Raji (cell line): ENCODE data around the gene PRKAG2.

Experiments
- POLR2A ChIP-seq: IDR thresholded peaks from 2 replicates; pipeline ENCODE4 v1.6.1; 2011; ENCODE audit warnings: low read depth, low read length, control low read depth; ENCODE audit not compliant: insufficient read depth

Gene PRKAG2

DNA sequence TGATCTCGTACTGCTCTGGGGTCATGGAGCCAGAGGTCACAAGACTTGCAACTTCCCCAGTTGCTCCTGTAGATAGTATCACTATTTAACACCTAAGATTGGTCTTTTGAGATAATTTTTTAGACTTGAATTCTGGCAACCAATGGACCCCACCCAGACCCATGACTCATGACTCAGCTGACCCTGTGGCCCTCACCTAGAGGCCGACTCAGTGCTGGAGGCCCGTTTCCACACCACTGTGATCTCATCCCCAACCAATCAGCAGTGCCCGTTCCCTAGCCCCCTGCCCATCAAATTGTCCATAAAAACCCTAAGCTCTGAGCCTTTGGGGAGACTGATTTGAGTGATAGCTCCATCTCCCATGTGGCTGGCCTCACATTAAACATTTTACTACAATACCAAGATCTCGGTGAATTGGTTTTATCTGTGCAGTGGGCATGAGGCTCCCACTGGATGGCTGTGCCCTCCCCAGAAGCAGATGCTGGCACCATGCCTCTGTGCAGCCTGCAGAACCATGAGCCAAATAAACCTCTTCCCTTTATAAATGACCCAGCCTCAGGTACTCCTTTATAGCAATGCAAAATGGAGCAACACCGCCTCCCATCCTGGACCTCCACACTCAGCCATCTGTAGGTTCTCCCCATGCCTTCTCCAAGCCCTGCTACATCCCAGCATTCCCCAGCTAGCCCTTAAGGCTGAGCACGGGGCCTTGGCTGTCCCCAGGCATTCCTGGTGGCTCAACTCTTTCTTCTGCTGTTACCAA lies 98.8 kb downstream of the PRKAG2 start:
- no peak for TF ChIP-seq POLR2A

DNA sequence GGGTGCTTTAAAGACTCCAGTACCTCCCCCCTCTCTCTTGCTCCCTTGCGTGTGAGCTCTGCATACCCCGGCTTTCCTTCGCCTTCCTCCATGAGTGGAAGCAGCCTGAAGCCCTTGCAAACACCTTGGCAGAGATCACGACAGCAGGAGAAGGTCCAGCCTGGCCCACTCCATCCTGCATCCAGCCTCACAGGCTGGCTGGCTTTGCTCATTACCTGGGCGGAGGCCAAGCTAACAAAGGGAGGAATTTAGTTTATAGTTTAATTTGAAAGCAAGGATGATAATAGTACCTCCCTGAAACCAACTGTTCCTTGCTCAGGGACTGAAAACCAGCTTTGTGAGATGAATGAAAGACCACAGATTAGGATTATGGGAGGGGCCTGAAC lies 99.4 kb downstream of the PRKAG2 start:
- no peak for TF ChIP-seq POLR2A

DNA sequence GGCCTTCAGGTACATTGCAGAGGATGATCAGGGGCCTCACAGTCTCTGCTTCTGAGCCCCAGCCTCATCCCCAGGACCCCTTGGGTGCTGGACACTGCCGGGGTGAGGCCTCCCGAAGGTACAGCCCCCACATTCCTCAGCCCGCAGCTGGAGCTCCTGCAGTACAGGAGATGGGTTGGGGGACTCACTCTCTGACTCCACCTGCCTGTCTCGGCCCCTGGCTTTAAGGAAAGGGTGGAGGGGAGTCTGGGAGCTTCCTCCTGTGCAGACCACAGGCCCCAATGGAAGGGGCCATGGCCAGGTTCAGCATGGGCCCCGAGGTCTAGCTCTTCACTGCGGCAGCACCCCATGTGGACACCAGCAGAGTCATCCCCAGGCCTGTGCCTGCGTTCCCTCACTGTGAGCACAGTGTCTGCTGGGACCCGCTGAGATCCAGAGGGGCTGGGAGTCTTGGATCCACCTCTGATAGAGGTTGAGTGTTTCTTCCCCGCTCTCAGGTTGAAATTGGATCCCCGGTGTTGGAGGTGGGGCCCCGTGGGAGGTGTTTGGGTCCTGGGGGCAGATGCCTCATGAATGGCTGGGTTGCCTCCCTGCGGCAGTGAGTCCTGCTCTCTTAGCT lies 99.9 kb downstream of the PRKAG2 start:
- TF ChIP-seq POLR2A = no peak

DNA sequence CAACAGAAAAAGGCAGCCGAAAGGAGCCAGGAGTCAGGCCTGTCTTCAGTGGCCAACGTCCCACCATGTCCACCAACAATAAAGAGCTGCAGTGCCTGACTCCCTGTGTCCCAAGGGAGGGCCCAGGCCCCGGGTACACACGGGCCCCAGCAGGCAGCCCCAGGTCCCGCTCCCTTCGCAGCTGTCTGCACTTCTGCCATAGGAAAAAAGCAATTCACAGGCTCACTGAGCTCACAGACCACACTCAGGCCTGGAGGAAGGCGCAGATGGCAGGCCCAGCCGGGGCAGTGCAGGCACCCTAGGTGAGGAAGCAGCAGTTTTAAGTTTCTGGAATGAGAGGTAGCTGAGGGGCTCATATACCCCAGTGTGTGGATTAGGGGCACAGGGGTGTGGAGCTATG lies 100.5 kb downstream of the PRKAG2 start:
- TF ChIP-seq POLR2A = no peak

DNA sequence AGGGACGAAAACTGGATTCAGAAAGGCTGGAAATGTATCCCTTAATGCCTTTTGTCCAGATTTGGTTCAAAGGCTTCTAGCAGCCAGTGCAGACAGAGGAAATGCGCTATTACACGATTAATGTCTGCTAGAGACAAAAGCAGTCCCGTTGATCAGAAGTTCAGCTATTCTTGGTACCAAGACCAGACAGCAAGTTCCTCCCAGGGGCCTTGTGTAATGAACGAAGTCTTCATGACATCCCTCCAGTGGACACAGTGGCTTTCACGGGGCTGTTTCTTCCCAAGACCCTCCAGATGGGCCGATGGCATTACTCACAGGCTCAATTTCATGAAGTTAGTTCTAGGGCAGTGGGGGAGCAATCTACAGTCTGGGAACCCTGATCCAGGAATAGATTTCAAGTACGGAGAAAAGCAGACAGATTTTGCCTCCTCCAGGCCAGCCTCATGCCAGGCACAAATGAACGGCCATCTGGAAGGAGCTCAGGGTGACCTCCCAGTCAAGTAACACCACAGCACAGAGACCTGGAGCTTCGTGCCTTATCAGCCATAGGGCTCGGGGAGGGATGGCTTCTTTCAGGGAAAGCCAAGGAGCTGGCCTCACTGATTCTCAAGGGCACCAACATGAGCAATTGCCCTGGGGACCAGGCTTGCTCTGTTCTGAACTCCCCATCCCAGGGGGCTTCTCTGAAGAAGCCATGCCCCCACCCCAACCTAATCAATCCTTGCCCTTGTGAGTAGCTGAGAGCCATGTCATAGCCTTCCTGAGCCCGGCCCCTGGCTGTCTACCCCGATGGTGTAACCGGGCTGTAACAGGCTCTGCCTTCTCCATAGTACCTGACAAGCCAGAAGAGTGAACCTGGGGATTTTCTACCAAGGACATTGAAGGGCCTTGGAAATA lies 101.1 kb downstream of the PRKAG2 start:
- TF ChIP-seq POLR2A = no peak

DNA sequence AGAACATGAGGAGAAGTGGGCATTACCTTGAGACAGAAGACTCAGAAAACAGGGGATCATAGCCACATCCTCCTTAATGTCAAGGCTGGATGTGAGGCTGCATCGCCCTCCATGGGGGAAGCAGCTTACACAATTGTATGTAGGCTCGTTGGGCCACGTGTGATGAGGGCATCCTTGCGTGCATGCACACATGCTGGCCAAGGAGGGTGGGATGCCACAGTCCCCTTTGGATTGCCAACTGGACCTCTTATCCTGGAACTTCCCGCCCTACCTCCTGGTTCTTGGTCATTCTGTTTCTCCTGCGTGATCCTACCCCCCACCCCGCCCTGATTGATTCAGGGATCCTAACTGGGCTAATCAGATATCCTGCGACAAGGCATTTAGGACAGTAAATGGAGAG lies 102.0 kb downstream of the PRKAG2 start:
- TF ChIP-seq POLR2A = no peak

DNA sequence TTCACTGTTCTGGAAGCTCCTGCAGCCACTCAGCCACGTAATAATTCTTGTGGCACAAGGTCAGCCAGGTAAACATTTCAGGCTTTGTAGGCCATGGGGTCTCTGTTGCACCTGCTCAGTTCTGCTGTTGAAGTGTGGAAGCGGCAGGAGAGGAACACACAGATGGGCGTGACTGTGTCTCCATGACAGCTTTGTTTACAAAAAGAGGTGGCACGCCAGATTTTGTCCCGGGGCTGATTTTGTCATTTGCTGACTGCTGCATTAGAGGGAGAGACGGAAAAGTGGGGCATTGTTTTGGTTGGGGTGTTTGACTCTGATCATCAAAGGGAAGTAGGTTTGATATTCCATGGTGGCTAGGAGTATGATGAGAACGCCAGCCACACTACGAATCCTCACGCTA lies 103.1 kb downstream of the PRKAG2 start:
- no peak for TF ChIP-seq POLR2A

DNA sequence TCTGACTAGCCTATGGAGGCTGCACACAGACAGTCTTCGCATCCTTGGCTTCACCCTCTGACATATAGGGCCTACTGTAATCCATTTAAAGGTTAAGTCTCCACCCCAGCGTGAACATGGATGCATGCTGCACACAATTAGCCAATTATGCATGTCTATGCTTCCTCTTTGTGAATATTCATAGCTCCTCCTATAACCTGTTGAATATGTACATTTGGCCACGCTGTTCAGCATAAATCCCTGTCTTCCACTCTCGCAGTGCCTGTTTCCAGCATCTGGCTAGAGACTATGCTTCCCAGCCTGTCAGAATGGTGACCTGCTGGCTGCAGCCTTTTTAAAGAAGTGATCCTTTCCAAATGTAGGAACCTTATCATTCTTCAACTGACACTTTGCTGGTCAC lies 106.7 kb downstream of the PRKAG2 start:
- TF ChIP-seq POLR2A = no peak

DNA sequence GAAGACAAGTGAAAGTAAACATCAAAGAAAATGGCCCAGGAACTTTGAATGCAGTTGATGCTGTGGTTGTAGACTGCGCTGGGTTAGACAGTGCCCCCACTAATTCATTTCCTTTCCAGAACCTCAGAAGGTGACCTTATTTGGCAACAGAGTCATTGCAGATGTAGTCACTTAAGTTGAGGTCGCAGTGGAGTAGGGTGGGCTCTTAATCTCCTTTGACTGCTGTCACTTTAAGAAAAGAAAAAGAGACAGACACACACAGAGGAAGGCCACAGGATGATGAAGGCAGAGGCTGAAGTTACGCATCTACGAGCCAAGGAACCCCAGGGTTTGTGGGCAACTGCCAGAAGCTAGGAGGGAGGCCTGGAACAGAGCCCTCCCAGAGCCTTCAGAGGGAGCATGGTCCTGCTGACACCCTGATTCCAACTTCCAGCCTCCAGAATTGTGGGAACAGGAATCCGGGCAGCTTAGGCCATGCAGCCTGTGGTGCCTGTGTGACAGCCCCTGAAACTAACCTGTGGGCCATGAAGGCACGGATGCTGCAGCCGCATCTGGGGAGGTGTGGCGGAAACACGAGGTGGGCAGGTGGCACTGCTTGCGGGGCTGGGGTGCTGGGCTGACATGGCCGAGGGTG lies 107.6 kb downstream of the PRKAG2 start:
- TF ChIP-seq POLR2A = no peak

DNA sequence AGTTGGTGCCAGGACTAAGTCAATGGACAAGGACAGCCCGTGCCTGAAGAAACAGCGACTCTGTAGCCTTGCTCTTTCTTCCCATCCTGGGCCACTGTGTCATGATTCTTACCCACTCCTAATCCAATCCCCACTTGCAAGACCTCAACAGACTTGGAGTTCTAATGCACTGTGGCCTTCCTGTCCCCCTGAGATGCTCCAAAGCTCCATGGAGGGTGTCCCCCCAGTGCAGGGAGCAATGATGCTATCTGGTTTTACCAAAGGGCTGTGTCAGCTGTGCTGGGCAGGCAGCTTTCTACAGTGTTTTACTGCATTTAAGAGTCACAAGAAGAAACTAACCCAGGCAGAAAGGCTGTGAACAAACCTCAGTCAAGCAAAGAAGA lies 108.1 kb downstream of the PRKAG2 start:
- TF ChIP-seq POLR2A = no peak

DNA sequence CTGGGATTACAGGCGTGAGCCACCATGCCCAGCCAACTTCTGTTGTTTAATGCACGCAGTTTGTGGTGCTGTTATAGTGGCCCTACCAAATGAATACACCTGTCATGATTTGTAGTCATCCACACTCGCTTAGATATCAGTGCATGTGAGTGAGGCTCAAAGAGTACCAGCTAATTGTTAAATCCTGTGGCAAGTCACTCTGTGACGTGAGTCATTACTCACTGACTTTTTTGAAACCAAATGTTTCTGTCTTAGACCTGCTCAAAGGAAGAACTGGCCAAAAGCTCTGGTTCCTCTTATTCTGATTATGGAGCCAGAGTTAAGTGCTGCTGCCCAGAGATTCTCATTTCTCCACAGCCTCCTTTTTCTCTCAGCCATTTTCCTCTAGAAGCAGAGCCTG lies 109.4 kb downstream of the PRKAG2 start:
- TF ChIP-seq POLR2A = no peak

DNA sequence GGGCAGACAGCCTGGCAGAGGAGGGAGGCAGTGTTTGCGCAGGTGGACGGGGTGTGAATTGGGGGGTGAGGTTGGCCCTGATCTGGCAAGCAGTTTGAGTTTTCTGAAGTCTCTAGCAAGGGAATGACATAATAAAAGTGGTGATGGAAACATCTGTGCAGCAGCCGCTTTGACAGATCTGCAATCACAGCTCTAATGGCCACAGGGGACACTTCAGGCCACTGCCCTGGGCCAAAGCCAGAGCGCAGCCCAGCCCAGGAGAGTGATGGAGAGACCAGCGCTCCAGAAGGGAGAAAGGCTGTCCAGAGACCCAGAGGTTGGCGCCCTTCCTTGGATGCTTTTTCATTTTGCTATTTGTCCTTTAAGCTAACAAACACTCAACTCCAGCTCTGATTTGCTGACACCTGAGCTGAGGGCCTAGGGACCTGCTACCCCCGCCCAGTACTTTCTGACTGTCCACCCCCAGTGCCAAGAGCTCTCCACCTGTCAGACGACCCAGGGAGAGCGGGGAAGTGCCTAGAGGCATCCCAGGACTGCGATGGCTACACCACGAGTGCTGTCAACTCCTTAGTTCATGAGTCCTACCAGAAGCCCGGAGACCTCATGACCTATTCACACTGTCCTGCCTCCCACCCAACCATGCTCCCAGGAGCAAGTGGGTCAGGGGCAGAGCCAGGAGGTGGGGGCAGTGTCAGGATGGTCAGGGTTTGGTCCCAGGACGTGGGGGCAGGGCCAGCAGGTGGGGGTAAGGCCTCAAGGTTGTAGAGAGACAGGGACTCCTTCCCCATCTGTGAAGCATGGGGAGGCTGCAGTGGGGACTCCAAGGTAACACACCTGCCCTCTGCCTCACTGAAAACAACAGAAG lies 112.6 kb downstream of the PRKAG2 start:
- no peak for TF ChIP-seq POLR2A

DNA sequence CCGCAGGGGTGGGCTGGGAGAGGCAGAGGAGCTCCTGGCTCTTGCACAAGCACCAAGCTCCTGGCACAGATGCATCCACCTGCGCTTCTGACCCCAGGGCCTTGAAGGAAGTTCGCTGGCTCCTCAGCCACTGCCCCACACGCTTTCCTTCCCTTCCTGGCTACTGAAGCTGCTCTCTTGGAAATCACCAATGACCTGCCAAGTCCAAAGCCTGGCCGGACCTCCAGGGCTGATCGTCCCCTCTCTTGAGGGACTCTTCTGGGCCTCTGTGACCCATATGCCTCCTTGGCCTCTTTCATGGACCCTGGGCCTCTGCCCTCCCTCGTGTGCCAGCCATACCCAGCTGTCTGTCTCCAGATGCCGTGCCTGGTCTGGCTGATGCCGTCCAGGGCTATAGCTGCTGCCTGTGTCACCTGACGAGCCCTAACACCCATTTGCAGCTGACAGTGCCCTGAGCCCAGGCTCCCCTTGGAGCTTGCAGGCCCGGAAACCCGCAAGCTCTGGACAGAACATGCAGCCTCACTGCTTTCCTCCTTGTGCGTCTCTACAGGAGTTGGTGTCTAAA lies 113.4 kb downstream of the PRKAG2 start:
- TF ChIP-seq POLR2A = no peak

DNA sequence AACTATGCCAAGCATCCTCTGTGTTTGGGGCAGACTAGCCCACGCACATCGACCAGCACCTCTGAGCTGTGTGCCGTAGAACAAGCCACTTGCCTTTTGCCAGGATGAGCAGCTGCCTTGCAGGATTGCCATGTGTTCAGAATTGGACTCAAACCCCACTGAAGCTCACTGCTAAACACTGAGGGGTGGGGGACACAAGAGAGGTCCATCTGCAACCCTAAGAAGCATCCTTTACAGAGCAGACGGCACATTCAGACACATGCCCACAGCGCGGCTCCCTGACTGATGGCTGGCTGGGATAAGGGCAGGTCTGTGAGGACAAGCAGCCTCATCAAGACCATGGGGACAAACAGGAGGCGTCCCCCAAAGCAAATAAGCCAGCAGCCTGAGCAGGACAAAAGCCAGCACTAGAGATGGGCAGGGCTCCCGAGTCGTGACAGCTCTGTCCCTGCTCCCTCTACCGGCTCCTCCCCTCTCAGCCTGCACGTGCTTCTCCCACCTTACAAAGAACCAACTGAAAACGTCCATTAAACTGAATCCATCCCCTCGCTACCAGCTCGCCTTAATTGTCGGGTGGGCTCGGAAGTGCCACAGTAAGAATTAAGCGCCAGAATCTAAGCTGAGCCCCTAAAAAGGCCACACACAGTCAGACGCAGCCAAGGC lies 114.2 kb downstream of the PRKAG2 start:
- TF ChIP-seq POLR2A = no peak
